ACC112 (cell line): ENCODE measurements around the gene DOCK4.

Experiments used
- H2AFZ ChIP-seq: fragments of 200-600 bp; sonication (generic); one replicate; pipeline ENCODE4 v1.6.0; 2017; ENCODE audit warnings: antibody characterized with exemption, low read length; ENCODE audit not compliant: unreplicated experiment
- H3K27ac ChIP-seq: fragments of 200-600 bp; sonication (generic); 2 replicates; pipeline ENCODE4 v1.5.1; 2014; ENCODE audit warnings: low read depth, mild to moderate bottlenecking, antibody characterized with exemption, low read length, moderate library complexity
- H3K27me3 ChIP-seq: fragments of 200-600 bp; sonication (generic); 2 replicates; pipeline ENCODE4 v1.6.1; 2014; ENCODE audit warnings: mild to moderate bottlenecking, antibody characterized with exemption, low read length, moderate library complexity, mixed read lengths; ENCODE audit not compliant: insufficient read depth
- H3K36me3 ChIP-seq: fragments of 200-600 bp; sonication (generic); 2 replicates; pipeline ENCODE4 v1.6.1; 2016; ENCODE audit warnings: mild to moderate bottlenecking, antibody characterized with exemption, low read length, moderate library complexity, mixed read lengths; ENCODE audit not compliant: insufficient read depth
- H3K4me1 ChIP-seq: fragments of 200-600 bp; sonication (generic); one replicate; pipeline ENCODE4 v1.6.1; 2016; ENCODE audit warnings: low read length, mixed read lengths; ENCODE audit not compliant: insufficient read depth, unreplicated experiment, control insufficient read depth
- H3K4me3 ChIP-seq: fragments of 200-600 bp; sonication (generic); 2 replicates; pipeline ENCODE4 v1.5.1; 2014; ENCODE audit warnings: mild to moderate bottlenecking, low read depth, low read length
- H3K79me2 ChIP-seq: fragments of 200-600 bp; sonication (generic); one replicate; pipeline ENCODE4 v1.6.0; 2016; ENCODE audit warnings: low read length; ENCODE audit not compliant: control insufficient read depth, unreplicated experiment, insufficient read depth

DOCK4 gene

GRCh38 chr7:112160130-112160770 lies 45.9 kb downstream of the DOCK4 start:
- Histone ChIP-seq H3K36me3 (no peaks in the 10 kb centered on the region), H3K4me1 (peaks cover 33% of the 10 kb centered on the region), H3K27me3 (no peaks in the 10 kb centered on the region), H3K27ac (no peak overlapping the region), H3K79me2 (no peaks in the 10 kb centered on the region), H2AFZ (no peak overlapping the region), H3K4me3 (no peak overlapping the region)

DNA sequence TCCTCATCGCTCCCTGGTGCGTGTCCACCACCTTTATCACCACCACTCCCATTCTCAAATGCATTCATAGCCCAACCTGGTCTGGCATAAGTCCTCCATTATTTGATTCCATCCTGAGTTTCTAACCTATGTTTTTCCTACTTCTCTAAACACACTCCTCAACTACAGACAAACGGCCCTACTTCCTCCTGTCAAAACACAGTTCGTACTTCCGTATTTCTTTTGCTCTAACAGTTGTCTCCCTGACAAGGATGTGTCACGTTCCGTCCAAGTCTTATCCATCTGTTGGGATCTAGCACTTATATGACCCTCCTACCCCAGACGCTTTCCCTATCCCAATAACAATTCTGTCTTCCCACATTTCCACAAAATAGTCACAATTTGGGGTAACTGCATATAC lies 46.8 kb downstream of the DOCK4 start:
- Histone ChIP-seq H2AFZ (no peak overlapping the region), H3K27ac (no peak overlapping the region), H3K4me1 (peaks cover 33% of the 10 kb centered on the region)

DNA sequence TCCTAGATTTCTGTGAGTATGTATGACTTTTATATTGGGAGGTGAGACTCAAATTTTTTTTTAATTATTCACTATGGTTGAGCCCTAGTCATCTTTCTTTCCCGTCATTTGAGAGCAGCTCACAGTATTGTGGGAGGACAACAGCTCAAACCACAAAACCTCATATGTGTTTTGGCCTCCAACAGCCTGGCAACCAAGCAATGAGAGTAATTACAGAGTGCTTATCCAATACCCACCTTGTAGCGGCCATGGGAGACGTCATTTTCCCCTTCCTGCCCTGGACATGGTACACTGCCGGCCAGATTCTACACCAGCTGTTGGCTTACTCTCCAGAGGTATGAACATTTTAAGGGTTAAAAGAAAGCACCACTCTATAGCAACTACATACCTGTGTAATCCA lies 49.1 kb downstream of the DOCK4 start:
- Histone ChIP-seq H3K27ac (no peak overlapping the region), H3K36me3 (no peaks in the 10 kb centered on the region), H3K4me3 (no peak overlapping the region), H3K27me3 (no peaks in the 10 kb centered on the region), H2AFZ (no peak overlapping the region), H3K4me1 (peaks cover 20% of the 10 kb centered on the region), H3K79me2 (no peaks in the 10 kb centered on the region)

More for the DNA sequence above, 46.8 kb downstream of the DOCK4 start:
- no peaks in the 10 kb centered on the region for H3K27me3 ChIP-seq
- no peaks in the 10 kb centered on the region for H3K79me2 ChIP-seq
- H3K36me3 ChIP-seq, result no peaks in the 10 kb centered on the region
- H3K4me3 ChIP-seq, result no peak overlapping the region

- H3K27ac ChIP-seq, result no peak overlapping the region
- no peaks in the 10 kb centered on the region for H3K36me3 ChIP-seq
- no peak overlapping the region for H3K4me3 ChIP-seq
- peaks cover 14% of the 10 kb centered on the region for H3K4me1 ChIP-seq
- H3K27me3 ChIP-seq, result no peaks in the 10 kb centered on the region
- no peaks in the 10 kb centered on the region for H3K79me2 ChIP-seq
- H2AFZ ChIP-seq, result no peak overlapping the region
These were observed 49.8 kb downstream of the DOCK4 start for GRCh38 chr7:112156412-112156811.

GRCh38 chr7:112154690-112155089 lies 51.5 kb downstream of the DOCK4 start:
- Histone ChIP-seq H3K4me1 (no peaks in the 10 kb centered on the region), H3K27me3 (no peaks in the 10 kb centered on the region), H3K36me3 (no peaks in the 10 kb centered on the region), H2AFZ (no peak overlapping the region), H3K4me3 (no peak overlapping the region), H3K27ac (no peak overlapping the region), H3K79me2 (no peaks in the 10 kb centered on the region)

DNA sequence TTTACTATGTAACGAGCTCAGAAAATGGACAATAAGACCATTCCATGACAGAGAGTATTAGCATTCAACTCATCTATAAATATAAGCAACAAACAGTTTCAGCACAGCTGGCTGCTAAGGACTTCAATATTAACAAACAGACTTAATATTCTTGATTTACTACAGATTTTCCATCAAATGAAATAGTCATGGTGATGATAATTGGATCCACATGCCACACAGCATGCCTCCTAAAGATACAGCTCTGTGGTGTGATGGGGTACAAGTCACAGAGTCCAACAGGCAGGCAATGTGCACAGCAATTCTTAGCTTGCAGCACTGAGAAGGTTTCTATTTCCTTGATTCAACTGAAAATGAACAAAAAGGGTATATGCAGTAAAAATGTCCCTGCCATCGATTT lies 54.0 kb downstream of the DOCK4 start:
- Histone ChIP-seq H2AFZ (no peak overlapping the region), H3K27me3 (no peaks in the 10 kb centered on the region), H3K36me3 (no peaks in the 10 kb centered on the region), H3K4me1 (no peaks in the 10 kb centered on the region), H3K27ac (no peak overlapping the region), H3K79me2 (no peaks in the 10 kb centered on the region), H3K4me3 (no peak overlapping the region)

DNA sequence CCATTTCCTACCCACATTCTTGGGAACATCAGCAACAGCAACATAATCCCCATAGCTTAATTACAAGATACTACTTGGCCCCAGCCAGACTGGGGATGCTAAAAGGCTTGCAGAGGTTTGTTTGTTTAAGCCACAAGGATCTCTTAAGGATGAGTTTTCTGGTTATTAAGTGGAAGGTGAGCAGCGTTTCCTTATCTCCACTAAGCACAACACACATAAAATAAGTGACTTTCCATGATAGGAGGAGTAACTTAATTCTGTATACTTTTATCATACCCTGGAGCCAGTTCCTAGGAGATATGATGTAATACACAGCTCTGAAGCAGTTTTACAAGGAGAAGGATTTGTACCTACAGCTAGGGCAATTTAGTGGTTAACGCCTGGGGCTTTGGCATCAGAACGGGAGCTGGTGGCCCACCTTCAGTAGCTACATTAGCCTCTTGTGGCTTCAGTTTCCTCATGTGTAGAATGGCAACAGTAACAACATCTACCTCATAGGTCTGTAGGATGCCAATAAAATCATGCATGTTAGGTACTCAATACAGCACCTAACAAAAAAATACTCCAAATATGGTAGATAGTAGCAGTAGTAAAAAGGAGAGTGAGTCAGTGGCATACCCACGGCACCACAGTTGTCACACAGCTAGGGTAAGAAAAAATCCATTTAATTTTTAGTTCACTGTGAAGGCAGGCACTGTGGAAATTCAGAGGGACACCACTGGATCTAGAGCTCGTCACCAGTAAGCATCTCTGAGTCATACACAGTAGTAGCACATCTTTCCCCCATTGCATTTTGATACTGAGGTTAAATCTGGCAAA lies 55.2 kb downstream of the DOCK4 start:
- H2AFZ ChIP-seq, result no peak overlapping the region
- no peaks in the 10 kb centered on the region for H3K79me2 ChIP-seq
- H3K4me1 ChIP-seq, result no peaks in the 10 kb centered on the region
- no peak overlapping the region for H3K4me3 ChIP-seq
- no peak overlapping the region for H3K27ac ChIP-seq
- no peaks in the 10 kb centered on the region for H3K27me3 ChIP-seq
- no peaks in the 10 kb centered on the region for H3K36me3 ChIP-seq

DNA sequence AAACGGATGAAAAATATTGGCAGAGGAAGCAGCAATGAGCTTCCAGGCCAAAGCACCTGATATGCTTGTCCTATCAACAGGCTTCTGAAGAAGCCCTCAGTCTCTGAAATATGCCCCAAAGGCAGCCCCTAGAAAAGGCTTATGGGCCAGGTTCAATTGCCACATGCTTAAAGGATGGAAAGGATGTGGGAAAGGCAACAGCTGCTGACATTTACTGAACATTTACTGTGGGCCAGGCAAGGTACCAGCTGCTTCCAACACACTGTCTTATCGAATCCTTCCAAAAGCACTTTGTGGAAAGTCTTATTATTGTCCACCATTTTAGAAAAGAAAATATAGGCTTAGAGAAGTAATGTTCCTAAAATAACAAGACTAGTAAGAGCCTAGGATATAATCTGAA lies 56.5 kb downstream of the DOCK4 start:
- Histone ChIP-seq H2AFZ (no peak overlapping the region), H3K27ac (no peak overlapping the region), H3K79me2 (no peaks in the 10 kb centered on the region), H3K4me3 (no peak overlapping the region), H3K36me3 (no peaks in the 10 kb centered on the region), H3K4me1 (no peaks in the 10 kb centered on the region), H3K27me3 (no peaks in the 10 kb centered on the region)

GRCh38 chr7:112147793-112148361 lies 58.3 kb downstream of the DOCK4 start:
- Histone ChIP-seq H3K4me1 (peaks cover 10% of the 10 kb centered on the region), H3K27me3 (no peaks in the 10 kb centered on the region), H3K36me3 (no peaks in the 10 kb centered on the region), H3K79me2 (no peaks in the 10 kb centered on the region), H3K4me3 (no peak overlapping the region), H2AFZ (no peak overlapping the region), H3K27ac (no peak overlapping the region)

DNA sequence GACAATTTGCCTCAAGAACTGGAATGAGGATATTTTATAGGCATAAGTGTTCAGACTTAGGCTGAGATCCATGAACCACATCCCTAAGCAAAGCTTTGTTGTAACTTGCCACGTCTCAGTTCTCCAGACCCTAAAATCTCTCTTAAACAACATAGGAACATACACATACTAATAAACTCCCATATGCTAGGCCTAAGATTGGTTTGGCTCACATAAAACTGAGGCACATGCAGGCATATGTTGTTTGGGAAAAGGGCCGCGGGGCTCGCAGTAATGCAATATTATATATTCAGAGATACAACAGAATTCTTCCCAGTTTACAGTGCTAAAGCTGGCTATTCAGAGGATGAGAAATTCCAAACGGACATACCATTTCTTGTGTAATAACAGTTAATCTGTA lies 61.0 kb downstream of the DOCK4 start:
- Histone ChIP-seq H3K36me3 (no peaks in the 10 kb centered on the region), H3K79me2 (no peaks in the 10 kb centered on the region), H3K27me3 (no peaks in the 10 kb centered on the region), H3K4me3 (no peak overlapping the region), H3K27ac (no peak overlapping the region), H2AFZ (no peak overlapping the region), H3K4me1 (peaks cover 10% of the 10 kb centered on the region)
